Measurements from ENCODE around the gene CNTNAP5.

CNTNAP5 gene

DNA sequence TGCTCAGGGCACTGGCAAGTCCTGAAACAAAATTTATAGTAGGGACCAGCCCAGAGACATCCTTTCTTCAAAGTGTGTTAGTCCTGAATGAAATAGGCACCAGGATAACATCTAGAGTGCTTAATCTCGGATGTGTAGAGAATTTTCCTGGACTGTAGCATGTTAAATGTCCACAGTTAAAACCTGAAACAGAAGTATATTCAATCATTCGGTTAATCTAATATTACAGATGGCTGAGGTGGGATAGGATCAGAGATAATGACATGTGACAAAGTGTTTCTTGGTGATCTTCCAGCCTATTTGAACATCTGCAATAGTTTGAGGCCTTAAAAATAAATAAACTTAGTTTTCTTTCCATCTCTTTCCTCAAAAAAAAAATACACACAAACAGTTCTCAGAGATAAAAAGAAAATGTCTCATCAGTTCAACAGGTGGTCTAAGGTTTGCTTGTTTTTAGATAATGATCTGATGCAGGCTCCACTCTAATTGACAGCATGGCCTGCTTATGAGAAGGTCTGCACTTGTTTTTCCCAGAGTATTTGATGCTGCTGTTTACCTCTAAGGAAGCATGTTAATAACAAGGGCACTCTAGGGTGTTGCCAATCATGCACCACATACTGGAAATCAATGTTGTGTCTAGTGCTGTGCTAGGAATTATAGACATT is 25.9 kb downstream of the CNTNAP5 start:
- no peak overlapping the region for H2AFZ ChIP-seq (ENCODE audit: low read depth, low read length)
- H3K27me3 ChIP-seq (ENCODE audit: low read depth, low read length), result no peaks in the 10 kb centered on the region
- no peaks in the 10 kb centered on the region for H3K79me2 ChIP-seq (ENCODE audit: low read length)
- no peaks in the 10 kb centered on the region for H3K36me3 ChIP-seq (replicated peaks; ENCODE audit: low read depth, low read length)
- H3K4me2 ChIP-seq (ENCODE audit: low read length), result no peak overlapping the region
- H4K20me1 ChIP-seq (ENCODE audit: insufficient read depth, low read length), result no peaks in the 10 kb centered on the region
- TF ChIP-seq EZH2phosphoT487 (IDR thresholded peaks at IDR 0.05; ENCODE audit: low read depth), result no peak
- TF ChIP-seq, protein P1, sequence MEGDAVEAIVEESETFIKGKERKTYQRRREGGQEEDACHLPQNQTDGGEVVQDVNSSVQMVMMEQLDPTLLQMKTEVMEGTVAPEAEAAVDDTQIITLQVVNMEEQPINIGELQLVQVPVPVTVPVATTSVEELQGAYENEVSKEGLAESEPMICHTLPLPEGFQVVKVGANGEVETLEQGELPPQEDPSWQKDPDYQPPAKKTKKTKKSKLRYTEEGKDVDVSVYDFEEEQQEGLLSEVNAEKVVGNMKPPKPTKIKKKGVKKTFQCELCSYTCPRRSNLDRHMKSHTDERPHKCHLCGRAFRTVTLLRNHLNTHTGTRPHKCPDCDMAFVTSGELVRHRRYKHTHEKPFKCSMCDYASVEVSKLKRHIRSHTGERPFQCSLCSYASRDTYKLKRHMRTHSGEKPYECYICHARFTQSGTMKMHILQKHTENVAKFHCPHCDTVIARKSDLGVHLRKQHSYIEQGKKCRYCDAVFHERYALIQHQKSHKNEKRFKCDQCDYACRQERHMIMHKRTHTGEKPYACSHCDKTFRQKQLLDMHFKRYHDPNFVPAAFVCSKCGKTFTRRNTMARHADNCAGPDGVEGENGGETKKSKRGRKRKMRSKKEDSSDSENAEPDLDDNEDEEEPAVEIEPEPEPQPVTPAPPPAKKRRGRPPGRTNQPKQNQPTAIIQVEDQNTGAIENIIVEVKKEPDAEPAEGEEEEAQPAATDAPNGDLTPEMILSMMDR (IDR thresholded peaks at IDR 0.05; ENCODE audit: low read depth, low read length), result no peak
- no peak overlapping the region for H3K27ac ChIP-seq (ENCODE audit: low read length)
- H3K9ac ChIP-seq (ENCODE audit: low read length), result no peak overlapping the region
- H3K4me3 ChIP-seq (ENCODE audit: low read length), result no peak overlapping the region
- no peaks in the 10 kb centered on the region for H3K9me3 ChIP-seq (ENCODE audit: insufficient read depth, low read length)
- H3K4me1 ChIP-seq (ENCODE audit: low read length), result peaks cover 7% of the 10 kb centered on the region; the same call in 1 of the 2 replicates

DNA sequence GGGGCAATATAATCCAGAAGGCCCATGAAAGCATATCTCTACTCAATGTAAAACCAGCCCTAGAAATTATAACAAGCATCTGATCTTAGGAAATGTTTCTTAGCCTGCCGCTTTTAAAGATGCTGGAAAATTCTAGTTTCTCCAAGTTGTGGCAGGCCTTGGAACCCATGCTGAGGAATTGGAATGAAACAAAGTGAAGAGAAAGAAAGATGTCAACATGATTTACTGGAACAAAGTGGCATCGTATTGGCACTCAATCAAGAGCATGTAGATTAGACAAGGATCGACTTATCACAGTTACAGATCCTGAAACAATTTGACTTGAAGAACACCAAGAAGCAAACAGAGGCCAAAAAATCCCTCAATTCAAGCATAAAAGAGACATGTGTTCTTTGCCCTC is 28.7 kb downstream of the CNTNAP5 start:
- H3K9me3 ChIP-seq (ENCODE audit: insufficient read depth, low read length), result no peaks in the 10 kb centered on the region
- H3K79me2 ChIP-seq (ENCODE audit: low read length), result no peaks in the 10 kb centered on the region
- no peak overlapping the region for H2AFZ ChIP-seq (ENCODE audit: low read depth, low read length)
- H3K4me3 ChIP-seq (ENCODE audit: low read length), result no peak overlapping the region
- no peaks in the 10 kb centered on the region for H3K36me3 ChIP-seq (replicated peaks; ENCODE audit: low read depth, low read length)
- H4K20me1 ChIP-seq (ENCODE audit: insufficient read depth, low read length), result no peaks in the 10 kb centered on the region
- no peak overlapping the region for H3K9ac ChIP-seq (ENCODE audit: low read length)
- no peak for TF ChIP-seq EZH2phosphoT487 (IDR thresholded peaks at IDR 0.05; ENCODE audit: low read depth)
- H3K27ac ChIP-seq (ENCODE audit: low read length), result no peak overlapping the region
- H3K27me3 ChIP-seq (ENCODE audit: low read depth, low read length), result no peaks in the 10 kb centered on the region
- no peaks in the 10 kb centered on the region for H3K4me1 ChIP-seq (ENCODE audit: low read length)
- H3K4me2 ChIP-seq (ENCODE audit: low read length), result no peak overlapping the region

DNA sequence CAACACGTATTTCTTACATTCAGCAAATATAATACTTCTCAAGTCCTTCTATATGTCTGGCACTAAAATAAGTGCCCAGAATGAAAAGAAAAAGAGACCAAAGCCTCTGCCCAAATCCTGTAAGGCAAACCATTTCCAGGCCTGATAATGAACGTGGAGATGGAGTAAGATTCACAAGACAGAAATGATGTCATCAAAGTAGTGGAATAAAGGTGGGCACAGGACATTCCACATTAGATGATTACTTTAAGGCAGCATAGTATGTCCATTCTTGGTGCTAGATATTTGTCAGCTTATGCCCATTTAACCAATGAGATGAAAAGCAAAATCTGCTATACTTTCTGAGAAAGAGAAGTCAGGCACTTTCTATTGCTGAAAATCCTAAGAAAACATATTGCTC is 38.5 kb downstream of the CNTNAP5 start:
- H3K27ac ChIP-seq (ENCODE audit: low read length), result no peak overlapping the region
- TF ChIP-seq, protein P1 (IDR thresholded peaks at IDR 0.05; ENCODE audit: low read depth, low read length), result no peak
- TF ChIP-seq EZH2phosphoT487 (IDR thresholded peaks at IDR 0.05; ENCODE audit: low read depth), result no peak
- no peaks in the 10 kb centered on the region for H3K79me2 ChIP-seq (ENCODE audit: low read length)
- no peaks in the 10 kb centered on the region for H3K9me3 ChIP-seq (ENCODE audit: insufficient read depth, low read length)
- peaks cover 25% of the 10 kb centered on the region for H3K4me1 ChIP-seq (ENCODE audit: low read length)
- H3K4me2 ChIP-seq (ENCODE audit: low read length), result no peak overlapping the region
- no peak overlapping the region for H3K9ac ChIP-seq (ENCODE audit: low read length)
- H3K36me3 ChIP-seq (replicated peaks; ENCODE audit: low read depth, low read length), result peaks cover 4% of the 10 kb centered on the region
- no peaks in the 10 kb centered on the region for H3K27me3 ChIP-seq (ENCODE audit: low read depth, low read length)
- no peaks in the 10 kb centered on the region for H4K20me1 ChIP-seq (ENCODE audit: insufficient read depth, low read length)
- H3K4me3 ChIP-seq (ENCODE audit: low read length), result no peak overlapping the region
- no peak overlapping the region for H2AFZ ChIP-seq (ENCODE audit: low read depth, low read length)

DNA sequence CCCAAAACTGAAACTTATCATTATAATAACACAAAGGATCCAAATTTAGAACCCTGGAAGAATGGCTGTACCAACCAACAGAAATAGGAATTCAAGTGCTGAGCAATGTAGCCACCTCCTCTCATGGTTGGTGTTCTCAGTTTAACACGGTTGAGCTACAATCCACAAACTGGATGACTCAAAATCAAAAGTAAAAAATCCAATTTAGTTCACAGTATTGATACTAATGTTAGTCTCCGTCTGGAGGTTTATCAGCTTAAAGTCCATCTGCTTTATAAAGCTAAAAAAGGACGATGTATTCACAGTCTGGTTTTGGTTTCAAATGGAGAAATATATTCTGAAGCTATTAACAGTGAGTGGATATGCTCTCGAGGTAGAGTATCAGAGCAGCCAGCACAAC is 40.5 kb downstream of the CNTNAP5 start:
- no peaks in the 10 kb centered on the region for H3K79me2 ChIP-seq (ENCODE audit: low read length)
- peak overlapping the region; percentile 75 for H3K4me2 ChIP-seq (ENCODE audit: low read length)
- peak overlapping the region; percentile 33 for H3K9ac ChIP-seq (ENCODE audit: low read length)
- TF ChIP-seq EZH2phosphoT487 (IDR thresholded peaks at IDR 0.05; ENCODE audit: low read depth), result no peak
- TF ChIP-seq, protein P1 (IDR thresholded peaks at IDR 0.05; ENCODE audit: low read depth, low read length), result no peak
- H4K20me1 ChIP-seq (ENCODE audit: insufficient read depth, low read length), result no peaks in the 10 kb centered on the region
- H3K4me1 ChIP-seq (ENCODE audit: low read length), result peaks cover 25% of the 10 kb centered on the region
- H3K27me3 ChIP-seq (ENCODE audit: low read depth, low read length), result no peaks in the 10 kb centered on the region
- H2AFZ ChIP-seq (ENCODE audit: low read depth, low read length), result peak overlapping the region; percentile 76
- peaks cover 4% of the 10 kb centered on the region for H3K36me3 ChIP-seq (replicated peaks; ENCODE audit: low read depth, low read length)
- H3K9me3 ChIP-seq (ENCODE audit: insufficient read depth, low read length), result no peaks in the 10 kb centered on the region
- peak overlapping the region; percentile 62 for H3K4me3 ChIP-seq (ENCODE audit: low read length)
- H3K27ac ChIP-seq (ENCODE audit: low read length), result peak overlapping the region; percentile 75
